HCT116 (cell line): ENCODE data around the gene PDE4C. TPM values are rescaled to one million over a fixed set of nuclear protein-coding genes. Genes with fewer than 3 reads are reported as not detected.
A peak's percentile ranks its signal among the peaks of the same experiment; 100 is the strongest.

ENCODE experiments used
- ATAC-seq: fragments of 200-7000 bp; cut with Tn5 transposase; 2 replicates; pipeline ENCODE4 v1.9.1; 2020; ENCODE audit warnings: mild to moderate bottlenecking, moderate library complexity
- BruUV-seq: library from RNA; stranded (reverse); fragments of 400-500 nt; replicated peaks from 2 replicates; lab custom pipeline; 2021; lab: Mats Ljungman, UMichigan
- CTCF ChIA-PET: fragments of 300-600 bp; sonication (Branson Sonifier 250); formaldehyde crosslinking; loops from one replicate; lab custom pipeline; 2021; ENCODE audit warnings: antibody characterized with exemption; lab: Charles Lee
- POLR2A ChIA-PET: fragments of 300-600, 350-600 bp; sonication (Branson Sonifier 250); formaldehyde crosslinking; loops from one replicate; lab custom pipeline; 2021; ENCODE audit warnings: antibody characterized with exemption; lab: Charles Lee
- RAD21 ChIA-PET, 2 experiments: fragments of 300-600 bp; sonication (Branson Sonifier 250); formaldehyde crosslinking; loops; one replicate each; lab custom pipeline; 2023; ENCODE audit warnings: low total read pairs in 2 of 2; ENCODE audit not compliant: uncharacterized antibody in 2 of 2, unreplicated experiment in 2 of 2, low non-redundant PET in 1 of 2; lab: Charles Lee
- DNase-seq: peaks from one replicate; pipeline ENCODE4 v3.0.0-alpha.2; 2010; ENCODE audit warnings: low read depth, low spot score
- H2AFZ ChIP-seq: fragments of 200-600 bp; shearing (Covaris generic), sonication (generic); 2 replicates; pipeline ENCODE4 v1.6.1; 2017; ENCODE audit warnings: low read depth, mixed run types, mixed read lengths, antibody characterized with exemption, low read length; ENCODE audit not compliant: poor library complexity, severe bottlenecking
- H3K27ac ChIP-seq: 2 replicates; pipeline ENCODE4 v1.5.1; 2012; ENCODE audit warnings: low read depth, low read length
- H3K27me3 ChIP-seq: fragments of 200-600 bp; sonication (generic); 2 replicates; pipeline ENCODE4 v1.6.1; 2016; ENCODE audit warnings: mixed run types, low read length, mixed read lengths; ENCODE audit not compliant: insufficient read depth
- H3K36me3 ChIP-seq, 2 experiments: fragments of 200-500 bp in 1 of 2; fragments of 200-600 bp in 1 of 2; sonication (Bioruptor generic) in 1 of 2; sonication (generic) in 1 of 2; 2 replicates each; pipeline versions ENCODE4 v1.5.1 to v1.6.1; 2014 to 2016; ENCODE audit warnings: low read length in 2 of 2, inconsistent platforms in 1 of 2, mixed read lengths in 1 of 2, mixed run types in 1 of 2; ENCODE audit not compliant: insufficient read depth in 2 of 2, control insufficient read depth in 1 of 2
- H3K4me1 ChIP-seq, 2 experiments: fragments of 200-600 bp in 1 of 2; sonication (generic) in 1 of 2; 2 replicates each; pipeline versions ENCODE4 v1.5.1 to v1.6.1; 2012 to 2017; ENCODE audit warnings: low read length in 2 of 2, inconsistent platforms in 1 of 2, mild to moderate bottlenecking in 1 of 2, mixed read lengths in 1 of 2, mixed run types in 1 of 2, moderate library complexity in 1 of 2; ENCODE audit not compliant: insufficient read depth in 2 of 2, control insufficient read depth in 1 of 2
- H3K4me2 ChIP-seq: fragments of 200-600 bp; sonication (generic); 2 replicates; pipeline ENCODE4 v1.6.1; 2017; ENCODE audit warnings: mixed run types, low read length, mixed read lengths
- H3K4me3 ChIP-seq, 2 experiments: fragments of 200-600 bp in 1 of 2; sonication (generic) in 1 of 2; replicated peaks in 1 of 2; 2 replicates each; pipeline ENCODE4 v1.5.1; 2011 to 2016; ENCODE audit warnings: low read length in 2 of 2, control low read depth in 1 of 2, low read depth in 1 of 2, mild to moderate bottlenecking in 1 of 2, mixed read lengths in 1 of 2, mixed run types in 1 of 2
- H3K79me2 ChIP-seq: fragments of 200-600 bp; sonication (generic); 2 replicates; pipeline ENCODE4 v1.6.1; 2017; ENCODE audit warnings: mild to moderate bottlenecking, mixed run types, low read length, moderate library complexity, mixed read lengths; ENCODE audit not compliant: insufficient read depth
- H3K9ac ChIP-seq: fragments of 200-600 bp; sonication (generic); 2 replicates; pipeline ENCODE4 v1.6.1; 2016; ENCODE audit warnings: low read length, mixed read lengths
- H3K9me2 ChIP-seq: fragments of 200-600 bp; sonication (generic), shearing (Covaris generic); 2 replicates; pipeline ENCODE4 v1.6.1; 2017; ENCODE audit warnings: mixed run types, mild to moderate bottlenecking, moderate library complexity; ENCODE audit not compliant: insufficient read depth
- H3K9me3 ChIP-seq, 2 experiments: fragments of 200-500 bp in 1 of 2; fragments of 200-600 bp in 1 of 2; sonication (Bioruptor generic) in 1 of 2; sonication (generic) in 1 of 2; 2 replicates each; pipeline ENCODE4 v1.6.1; 2014 to 2017; ENCODE audit warnings: low read length in 2 of 2, mixed read lengths in 2 of 2, inconsistent platforms in 1 of 2, low read depth in 1 of 2, mild to moderate bottlenecking in 1 of 2, mixed run types in 1 of 2, moderate library complexity in 1 of 2; ENCODE audit not compliant: control insufficient read depth in 1 of 2, insufficient read depth in 1 of 2
- H4K20me1 ChIP-seq: fragments of 200-600 bp; sonication (generic), shearing (Covaris generic); 2 replicates; pipeline ENCODE4 v1.6.1; 2017; ENCODE audit warnings: mixed run types, mild to moderate bottlenecking, moderate library complexity; ENCODE audit not compliant: insufficient read depth
- EZH2 ChIP-seq: fragments of 200-600 bp; sonication (generic); IDR thresholded peaks from 2 replicates; pipeline ENCODE4 v1.6.1; 2017; ENCODE audit warnings: antibody characterized with exemption, mixed run types
- FOSL1 ChIP-seq: IDR thresholded peaks from 2 replicates; pipeline ENCODE4 v1.6.1; 2012; ENCODE audit warnings: low read depth
- TCF7L2 ChIP-seq: IDR thresholded peaks from 2 replicates; pipeline ENCODE4 v1.7.0; 2011; ENCODE audit warnings: borderline replicate concordance, inconsistent platforms; ENCODE audit not compliant: insufficient read depth, insufficient read length; ENCODE audit errors: extremely low read depth
- ZBTB33 ChIP-seq: IDR thresholded peaks from 2 replicates; pipeline ENCODE4 v1.6.1; 2011; ENCODE audit warnings: mild to moderate bottlenecking, low read length, moderate library complexity; ENCODE audit not compliant: insufficient replicate concordance; ENCODE audit errors: extremely low read depth
- intact Hi-C: fragments of 100-400 bp; cut with micrococcal nuclease; formaldehyde crosslinking; loops from 2 replicates; pipeline ENCODE4 v1.10.0; 2022
- total RNA-seq: library from RNA; stranded (reverse); gene quantifications from one replicate; pipeline ENCODE4 v1.2.1, GENCODE V29; 2021; ENCODE audit not compliant: unreplicated experiment

PDE4C gene
- total RNA-seq, 1 experiment from 2014 or later: 1.5 TPM

- peak within 1 kb of the TSS; percentile 92 for H3K27ac ChIP-seq
- POLR2A ChIA-PET: interaction anchor here (0.6 to 5.3 kb wide), 10 partner anchors 18 to 115 kb away, joined by 3 to 24 read pairs (median 4); partner anchors contain the start of genes GDF15 and LSM4
Observed at GRCh38 chr19:18274219-18274780, 48.1 kb upstream of the PDE4C start, which contains the start of gene IQCN. Gene IQCN, minus strand, starts transcription at chr19:18274452. Its CDS starts 4,974 bp downstream, at chr19:18269478.

More at GRCh38 chr19:18274219-18274780, 48.1 kb upstream of the PDE4C start, which contains the start of gene IQCN:
- Histone ChIP-seq H3K4me2 (peak within 1 kb of the TSS; percentile 87), H2AFZ (no peak within 1 kb of the TSS), H3K79me2 (peaks cover 19% of the 10 kb centered on the region), H3K4me3 (peak within 1 kb of the TSS; percentile 17 to 47), H3K36me3 (0 out of 4 replicates have a peak, but pooled peaks cover 0 to 4% of the 10 kb centered on the region in 2 experiments), H3K4me1 (peaks cover 57 to 70% of the 10 kb centered on the region in 2 experiments), H3K9me3 (no peaks in the 10 kb centered on the region), H3K27me3 (no peaks in the 10 kb centered on the region), H3K9ac (peak within 1 kb of the TSS; percentile 66), H4K20me1 (no peaks in the 10 kb centered on the region), H3K9me2 (no peaks in the 10 kb centered on the region)
- CTCF ChIA-PET: interaction anchor here (0.5 to 2.3 kb wide), 8 partner anchors 19 to 143 kb away, joined by 3 to 15 read pairs (median 3); a partner anchor contains a TSS
- TF ChIP-seq TCF7L2 (peak; percentile 18), EZH2 (no peak), ZBTB33 (no peak), FOSL1 (no peak)
- ATAC-seq (peak; percentile 73), DNase-seq (no peak)
- intact Hi-C loops: loop anchor here (1.0 to 2.0 kb wide), 2 partner anchors 31 to 82 kb away; no protein-coding TSS in a partner anchor
- RAD21 ChIA-PET: interaction anchor here (0.6 to 1.7 kb wide), 6 partner anchors 19 to 54 kb away, joined by 3 to 10 read pairs (median 3); no protein-coding TSS in a partner anchor
- BruUV-seq: no TSS peak
